8988T (cell line): ENCODE data around the gene NRXN3.
"Not testable (repeated sequence)": the region's sequence is repeated elsewhere in the genome, so short reads cannot be mapped to it uniquely, and the experiment has no call there.

Source experiments
- DNase-seq: peaks from one replicate; pipeline ENCODE4 v3.0.0; 2011

NRXN3 gene

GRCh38 chr14:78968265-78968664 lies 798.1 kb downstream of the NRXN3 start:
- DNase-seq = no peak

GRCh38 chr14:78970677-78971076 lies 800.5 kb downstream of the NRXN3 start:
- no peak for DNase-seq

- DNase-seq = no peak
Measured at GRCh38 chr14:78972440-78972839, 802.3 kb downstream of the NRXN3 start.

DNA sequence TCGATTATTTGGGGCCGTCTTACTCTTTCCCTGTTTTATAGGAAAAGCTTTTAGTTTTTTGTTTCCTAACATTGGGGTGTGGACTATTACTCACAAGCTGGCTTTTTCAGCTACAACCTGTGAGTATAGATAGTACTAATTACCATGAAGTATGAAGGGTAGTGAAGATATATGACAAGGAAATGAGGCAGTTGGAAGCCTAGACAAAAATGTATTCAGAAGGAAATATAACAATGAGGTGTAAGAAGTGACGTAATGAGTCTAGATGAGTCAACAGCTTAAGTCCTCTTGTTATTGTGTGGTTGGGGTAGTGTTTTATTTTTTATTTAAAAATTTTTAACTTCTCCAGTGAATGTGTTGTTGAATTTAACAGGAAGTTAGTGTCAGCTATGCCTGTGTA lies 804.5 kb downstream of the NRXN3 start:
- DNase-seq = no peak

DNA sequence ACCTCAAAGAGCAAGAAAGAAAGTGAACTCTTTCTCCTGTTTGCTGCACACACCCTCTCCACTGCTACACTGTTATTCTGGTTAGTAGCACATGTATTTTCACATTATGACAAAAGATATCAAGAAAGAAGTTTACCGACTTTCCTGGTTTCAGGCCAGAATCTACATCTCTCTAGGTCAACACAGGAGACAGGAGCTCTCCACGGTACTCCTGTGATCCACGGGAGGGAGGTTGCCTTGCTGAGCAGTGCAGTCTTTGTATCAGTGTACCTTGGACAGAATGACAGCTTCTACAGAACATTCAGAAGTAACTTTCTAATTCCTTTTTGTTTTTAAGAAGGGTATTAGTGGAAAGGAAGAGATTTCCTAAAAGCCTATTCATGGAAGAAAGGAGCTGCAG lies 805.6 kb downstream of the NRXN3 start:
- DNase-seq = no peak

- no peak for DNase-seq
Measured at GRCh38 chr14:78978896-78979295, 808.7 kb downstream of the NRXN3 start.

DNA sequence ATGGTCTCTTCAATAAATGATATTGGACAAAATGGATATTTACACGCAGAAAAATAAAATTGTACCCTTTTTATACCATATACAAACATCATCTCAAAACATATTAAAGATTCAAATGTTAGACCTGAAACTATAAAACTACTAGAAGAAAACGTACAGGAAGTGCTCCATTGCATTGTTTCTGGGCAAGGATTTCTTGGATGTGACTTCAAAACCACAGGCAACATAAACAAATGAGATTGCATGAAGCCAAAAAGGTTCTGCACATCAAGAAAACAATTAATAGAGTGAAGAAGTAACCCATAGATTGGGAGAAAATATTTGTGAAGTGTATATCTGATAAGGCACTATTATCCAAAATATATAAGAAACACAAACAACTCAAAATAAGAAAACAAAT lies 812.4 kb downstream of the NRXN3 start:
- no peak for DNase-seq

DNA sequence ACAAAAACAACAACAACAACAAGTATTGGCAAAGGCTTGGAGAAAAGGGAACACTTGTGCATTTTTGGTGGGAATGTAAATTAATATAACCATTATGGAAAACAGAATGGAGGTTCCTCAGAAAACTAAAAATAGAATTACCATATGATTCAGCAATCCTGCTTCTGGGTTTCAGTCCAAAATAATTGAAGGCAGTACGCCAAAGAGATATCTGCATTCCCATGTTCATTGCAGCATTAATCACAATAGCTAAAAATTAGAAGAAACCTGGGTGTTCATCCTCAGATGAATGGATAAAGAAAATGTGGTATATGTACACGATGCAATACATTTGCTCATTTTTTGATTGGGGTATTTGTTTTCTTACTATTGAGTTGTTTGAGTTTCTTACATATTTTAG lies 813.0 kb downstream of the NRXN3 start:
- no peak for DNase-seq

DNA sequence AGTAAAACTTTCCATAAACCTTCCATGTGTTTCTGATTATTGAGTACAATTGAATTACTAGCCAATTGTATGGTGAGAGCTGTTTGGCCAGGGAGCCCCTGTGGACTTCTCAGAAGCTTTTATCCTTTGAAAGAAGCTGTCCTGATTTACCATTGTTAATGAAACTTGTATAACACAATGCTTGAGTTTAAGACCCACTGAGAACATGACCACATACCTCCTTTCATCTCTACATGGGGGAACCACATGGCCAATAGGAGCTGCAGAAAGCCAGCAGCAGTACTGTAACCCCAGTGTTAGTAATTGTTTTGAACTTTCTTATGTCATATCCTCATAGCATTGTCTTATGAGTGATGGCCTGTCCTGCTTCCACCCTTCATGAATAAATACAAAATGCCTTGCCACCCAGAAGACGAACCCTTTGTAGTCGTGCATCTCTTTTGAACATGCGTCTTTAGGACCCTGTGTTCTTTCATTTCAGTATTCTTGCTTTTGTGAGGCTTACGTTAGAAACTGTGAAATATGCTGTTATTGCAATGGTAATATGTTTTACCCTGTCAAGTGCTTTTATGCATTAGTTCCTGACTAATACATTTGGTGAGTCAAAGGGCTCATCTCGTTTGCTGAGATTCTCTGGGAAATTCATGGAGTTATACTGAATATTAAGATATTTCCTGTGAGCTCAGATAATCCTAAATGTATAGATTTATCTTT lies 815.7 kb downstream of the NRXN3 start:
- no peak for DNase-seq

DNA sequence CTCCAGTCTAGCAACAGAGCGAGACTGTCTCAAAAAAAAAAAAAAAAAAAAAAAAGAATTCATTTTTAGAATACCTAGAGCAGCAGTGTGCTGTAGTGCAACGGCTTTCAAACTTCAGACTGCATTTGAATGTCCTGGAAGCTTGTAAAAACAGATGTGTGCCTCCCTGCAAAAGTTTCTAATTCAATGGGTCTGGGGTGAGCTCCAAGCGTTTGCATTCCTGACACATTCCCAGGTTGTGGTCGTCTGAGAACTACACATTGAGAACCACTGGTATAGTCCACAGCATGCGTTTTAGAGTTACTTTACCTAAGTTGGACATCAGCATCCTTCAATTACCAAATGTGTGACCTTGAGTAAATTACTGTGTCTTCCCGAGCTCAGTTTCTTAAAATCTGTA lies 816.8 kb downstream of the NRXN3 start:
- DNase-seq = no peak

DNA sequence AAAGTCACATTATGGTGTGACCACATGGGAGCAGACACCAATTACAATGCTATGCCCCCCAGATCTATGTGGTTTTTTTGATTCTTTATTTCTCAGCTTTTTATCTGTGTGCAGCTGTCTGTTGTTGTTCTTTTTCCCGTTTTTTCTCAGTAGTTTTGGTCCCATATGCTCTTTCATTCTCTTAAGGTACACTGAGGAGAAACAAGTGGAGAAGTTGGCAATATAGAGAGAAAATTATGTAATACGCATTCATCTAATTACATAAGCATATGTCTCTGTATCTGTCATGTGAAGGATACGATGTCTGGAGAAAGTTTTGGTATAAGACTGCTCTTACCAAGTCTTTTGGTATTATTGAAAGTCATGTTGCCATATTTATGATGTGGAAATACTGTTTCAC lies 819.0 kb downstream of the NRXN3 start:
- no peak for DNase-seq

- no peak for DNase-seq
Measured at GRCh38 chr14:78992867-78993266, 822.7 kb downstream of the NRXN3 start.

- no peak for DNase-seq
Measured at GRCh38 chr14:78997811-78998210, 827.6 kb downstream of the NRXN3 start.

DNA sequence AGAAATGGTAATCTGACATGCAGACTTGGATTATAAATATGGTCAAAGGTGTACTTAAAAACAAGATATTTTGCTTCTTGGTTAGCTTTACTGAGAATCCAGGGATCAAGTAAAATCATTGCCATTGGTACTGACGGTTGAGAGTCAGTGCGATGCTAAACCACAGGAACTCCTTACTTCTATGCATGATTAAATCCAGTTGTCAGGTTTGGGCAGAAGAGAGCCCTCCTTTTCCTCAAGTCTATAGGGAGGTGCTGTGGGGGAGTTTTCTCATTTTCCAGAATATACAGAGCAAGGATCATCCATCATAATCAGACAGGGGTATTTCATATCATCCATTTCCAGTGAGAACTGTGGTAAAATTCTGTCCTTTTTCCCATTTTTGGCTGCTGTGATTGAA lies 839.1 kb downstream of the NRXN3 start:
- no peak for DNase-seq

GRCh38 chr14:79011091-79011919 lies 841.1 kb downstream of the NRXN3 start:
- DNase-seq = no peak

DNA sequence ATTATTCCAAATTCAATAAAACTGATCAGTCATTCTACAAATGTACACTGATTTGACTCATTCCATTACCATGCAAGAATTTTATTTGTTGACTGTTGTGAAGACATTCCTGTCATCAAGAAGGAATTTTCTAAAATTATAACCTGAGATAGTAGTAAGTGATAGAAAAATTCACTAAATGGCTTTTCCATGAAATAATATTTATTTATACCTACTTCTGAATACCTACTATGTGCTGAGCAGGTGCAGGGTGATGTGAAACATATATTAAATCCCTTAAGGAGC lies 841.7 kb downstream of the NRXN3 start:
- DNase-seq = no peak

DNA sequence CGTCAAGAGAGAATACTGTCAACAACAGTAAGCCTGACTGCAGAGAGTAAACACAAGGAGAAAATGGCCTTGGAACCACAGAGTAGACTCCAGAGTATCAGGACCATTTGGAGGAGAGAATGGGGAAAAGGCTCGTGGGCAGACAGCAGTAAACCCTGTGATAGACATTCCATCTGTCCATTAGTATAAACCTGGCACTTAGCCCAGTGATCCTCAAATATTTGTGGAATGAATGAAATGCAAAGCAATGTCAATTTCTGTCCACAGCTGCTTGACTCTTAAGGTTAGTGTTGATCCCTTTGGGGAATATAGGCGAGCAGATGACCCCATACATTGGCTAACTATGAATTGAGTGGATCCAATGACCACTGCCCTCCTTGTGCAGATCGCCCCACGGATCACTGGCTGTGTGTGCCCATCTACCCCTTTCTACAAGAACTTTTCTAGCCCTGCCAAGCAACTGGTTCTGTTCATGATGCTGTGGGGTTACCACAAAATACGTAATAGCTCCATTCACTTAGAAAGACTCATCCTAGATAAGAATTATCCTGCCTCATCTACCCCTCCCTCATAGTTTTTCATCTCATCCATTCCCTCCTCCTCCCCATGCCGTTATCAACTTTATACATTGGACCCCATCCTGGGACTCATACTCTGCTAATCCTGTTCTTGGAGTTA lies 846.8 kb downstream of the NRXN3 start:
- no peak for DNase-seq

GRCh38 chr14:79017561-79017960 lies 847.4 kb downstream of the NRXN3 start:
- no peak for DNase-seq

GRCh38 chr14:79018836-79019235 lies 848.7 kb downstream of the NRXN3 start:
- no peak for DNase-seq

DNA sequence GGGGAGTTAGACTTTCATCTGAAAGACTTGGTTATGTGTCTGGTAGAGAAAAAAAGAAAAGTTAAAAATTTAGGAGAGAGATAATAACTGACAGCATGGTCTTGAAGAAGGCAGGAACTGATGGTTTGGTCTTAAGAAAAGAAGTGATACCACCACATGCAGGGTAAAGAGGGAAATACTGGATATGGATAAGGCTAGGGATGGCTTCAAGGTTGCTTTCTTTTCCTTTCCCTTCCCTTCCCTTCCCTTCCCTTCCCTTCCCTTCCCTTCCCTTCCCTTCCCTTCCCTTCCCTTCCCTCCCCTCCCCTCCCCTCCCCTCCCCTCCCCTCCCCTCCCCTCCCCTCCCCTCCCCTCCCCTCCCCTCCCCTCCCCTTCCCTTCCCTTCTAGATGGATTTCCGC lies 849.7 kb downstream of the NRXN3 start:
- not testable (repeated sequence) for DNase-seq

DNA sequence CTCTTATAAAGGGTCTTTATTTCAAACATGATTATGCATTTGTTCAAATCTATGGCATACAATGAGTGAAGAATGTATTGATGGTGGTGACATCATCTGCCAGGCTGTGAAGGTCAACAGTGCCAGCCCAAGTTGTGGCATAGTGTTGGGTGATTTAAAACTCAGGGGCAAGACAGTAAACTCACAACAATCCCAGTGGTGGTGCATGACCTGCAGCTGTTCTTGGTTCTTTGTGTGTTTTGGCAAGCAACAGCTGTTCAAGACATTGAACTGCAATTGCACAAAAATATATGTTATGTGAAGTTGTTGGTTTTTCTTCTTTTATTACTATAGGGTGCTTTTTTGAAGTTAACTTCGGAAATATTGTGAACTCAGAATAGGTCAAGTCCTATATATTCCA lies 851.6 kb downstream of the NRXN3 start:
- DNase-seq = no peak

DNA sequence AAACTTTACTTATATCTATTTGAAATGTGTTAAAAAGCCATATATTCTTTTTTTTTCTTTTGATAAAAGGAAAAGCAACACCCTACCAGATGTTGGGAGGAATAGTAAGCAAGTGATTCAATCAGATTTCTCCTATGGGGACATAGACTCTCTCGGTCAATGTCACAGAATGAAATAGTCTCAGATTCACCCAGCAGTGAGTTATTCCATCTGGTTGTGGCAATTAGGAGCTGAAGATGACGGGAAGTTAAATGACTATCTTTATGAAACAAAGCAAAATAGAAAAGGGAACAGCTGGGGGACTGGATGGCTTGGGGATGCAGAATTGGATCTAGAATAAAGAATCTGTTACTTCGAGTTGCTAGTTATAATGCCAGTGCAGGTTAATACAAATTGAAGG lies 857.0 kb downstream of the NRXN3 start:
- DNase-seq = no peak

DNA sequence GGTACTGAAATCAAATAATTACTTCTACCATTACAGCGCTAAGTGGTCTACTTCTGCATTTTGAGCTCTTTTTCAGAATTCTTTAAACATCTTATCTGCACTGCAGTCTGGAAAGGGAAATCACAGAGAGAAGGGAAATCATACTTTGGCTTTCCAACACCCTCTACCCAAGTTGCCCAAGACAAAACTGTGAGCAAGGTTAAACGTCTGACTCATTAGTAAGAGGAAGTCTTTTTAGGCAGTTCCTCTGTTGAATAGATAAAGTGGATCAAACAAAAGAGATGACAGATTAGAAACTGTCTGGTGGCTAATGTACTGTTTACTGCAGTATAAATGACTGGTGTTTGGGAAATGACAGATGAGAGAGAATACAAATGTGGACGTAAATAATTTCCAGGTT lies 858.1 kb downstream of the NRXN3 start:
- DNase-seq = no peak

- no peak for DNase-seq
Measured at GRCh38 chr14:79036441-79036840, 866.3 kb downstream of the NRXN3 start.
